Urothelium cell line (cell line): ENCODE data around the gene PEX5L.
"Not testable (repeated sequence)": the region's sequence is repeated elsewhere in the genome, so short reads cannot be mapped to it uniquely, and the experiment has no call there.

ENCODE experiments used
- DNase-seq: peaks from one replicate; pipeline ENCODE4 v3.0.0; 2011; ENCODE audit warnings: low spot score, mixed read lengths
- FAIRE-seq: peaks from 2 replicates; lab custom pipeline; 2011; peaks lifted over from hg19 to GRCh38; lab: Jason Lieb, UNC

Gene PEX5L

GRCh38 chr3:180011927-180012326 is 24.8 kb downstream of the PEX5L start:
- no peak for FAIRE-seq
- no peak for DNase-seq

GRCh38 chr3:180008318-180008717 is 28.4 kb downstream of the PEX5L start:
- DNase-seq, FAIRE-seq: not testable (repeated sequence)

- FAIRE-seq, result no peak
- DNase-seq, result no peak
Measured at GRCh38 chr3:180004542-180004941, 32.2 kb downstream of the PEX5L start.

- DNase-seq, result no peak
- no peak for FAIRE-seq
Measured at GRCh38 chr3:180002006-180002405, 34.7 kb downstream of the PEX5L start.

- FAIRE-seq (no peak), DNase-seq (no peak)
Measured at GRCh38 chr3:180000500-180000899, 36.2 kb downstream of the PEX5L start.

GRCh38 chr3:179995406-179995805 is 41.3 kb downstream of the PEX5L start:
- no peak for FAIRE-seq

GRCh38 chr3:179991883-179992282 is 44.9 kb downstream of the PEX5L start:
- no peak for FAIRE-seq

More at GRCh38 chr3:179995406-179995805, 41.3 kb downstream of the PEX5L start:
- DNase-seq, result no peak

GRCh38 chr3:179991104-179991503 is 45.6 kb downstream of the PEX5L start:
- FAIRE-seq, result no peak

More at GRCh38 chr3:179991883-179992282, 44.9 kb downstream of the PEX5L start:
- DNase-seq, result no peak

GRCh38 chr3:179981646-179982045 is 55.1 kb downstream of the PEX5L start:
- DNase-seq (no peak), FAIRE-seq (no peak)

More at GRCh38 chr3:179991104-179991503, 45.6 kb downstream of the PEX5L start:
- peak; percentile 10 for DNase-seq

GRCh38 chr3:179977356-179977755 is 59.4 kb downstream of the PEX5L start:
- no peak for DNase-seq
- FAIRE-seq, result no peak

- DNase-seq (no peak), FAIRE-seq (no peak)
Measured at GRCh38 chr3:179973931-179974361, 62.8 kb downstream of the PEX5L start.

GRCh38 chr3:179972881-179973423 is 63.8 kb downstream of the PEX5L start:
- DNase-seq (no peak), FAIRE-seq (no peak)

GRCh38 chr3:179971280-179971679 is 65.5 kb downstream of the PEX5L start:
- DNase-seq (no peak), FAIRE-seq (no peak)

GRCh38 chr3:179970746-179971145 is 66.0 kb downstream of the PEX5L start:
- DNase-seq (no peak), FAIRE-seq (no peak)

GRCh38 chr3:179969525-179969924 is 67.2 kb downstream of the PEX5L start:
- DNase-seq, result peak; percentile 39
- no peak for FAIRE-seq

GRCh38 chr3:179967622-179968021 is 69.1 kb downstream of the PEX5L start:
- DNase-seq (no peak), FAIRE-seq (no peak)

- no peak for DNase-seq
- no peak for FAIRE-seq
Measured at GRCh38 chr3:179964890-179965289, 71.8 kb downstream of the PEX5L start.

- DNase-seq, result no peak
- no peak for FAIRE-seq
Measured at GRCh38 chr3:179962629-179963387, 73.9 kb downstream of the PEX5L start.

GRCh38 chr3:179961703-179962078 is 75.0 kb downstream of the PEX5L start:
- DNase-seq (no peak), FAIRE-seq (no peak)

- FAIRE-seq (no peak), DNase-seq (no peak)
Measured at GRCh38 chr3:179961071-179961702, 75.5 kb downstream of the PEX5L start.

- DNase-seq (no peak), FAIRE-seq (no peak)
Measured at GRCh38 chr3:179958759-179959158, 78.0 kb downstream of the PEX5L start.

- FAIRE-seq (no peak), DNase-seq (no peak)
Measured at GRCh38 chr3:179958143-179958542, 78.6 kb downstream of the PEX5L start.
